GM21526 (cell line): ENCODE measurements around the gene MAD2L1BP.

Experiments used
- ATAC-seq: cut with Tn5 transposase; IDR thresholded peaks from one replicate; pipeline ENCODE4 v1.9.1; 2021; ENCODE audit warnings: moderate library complexity; ENCODE audit not compliant: unreplicated experiment, low FRiP score

Gene MAD2L1BP

GRCh38 chr6:43680308-43681200, 44.9 kb downstream of the MAD2L1BP start:
- ATAC-seq = no peak

GRCh38 chr6:43681303-43681702, 45.7 kb downstream of the MAD2L1BP start:
- no peak for ATAC-seq

GRCh38 chr6:43682724-43683429, 47.2 kb downstream of the MAD2L1BP start:
- no peak for ATAC-seq

- no peak for ATAC-seq
Observed at GRCh38 chr6:43683708-43684455, 48.2 kb downstream of the MAD2L1BP start.

DNA sequence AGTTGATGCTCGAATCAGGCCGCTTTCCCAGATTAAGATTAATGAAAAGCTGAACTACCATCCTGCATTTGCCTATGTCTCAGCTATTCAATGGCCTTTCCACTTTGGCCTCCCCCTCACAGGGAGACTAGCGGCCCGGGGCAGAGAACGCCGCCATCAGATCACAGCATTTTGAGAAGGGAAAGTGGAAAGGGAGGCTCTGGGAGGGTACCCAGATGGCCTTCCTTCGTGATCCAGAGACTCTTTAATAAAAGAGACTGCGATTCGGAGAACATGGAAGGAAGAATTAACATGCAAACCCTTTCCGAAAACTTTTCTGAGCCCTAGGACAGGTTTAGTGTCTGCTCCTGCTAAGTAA, 51.4 kb downstream of the MAD2L1BP start:
- ATAC-seq = no peak

- peak; percentile 89 for ATAC-seq
Observed at GRCh38 chr6:43687437-43688347, 52.1 kb downstream of the MAD2L1BP start, which contains the start of gene MRPS18A. Gene MRPS18A (minus strand): TSS chr6:43687791. CDS start chr6:43687779, 12 bp downstream.

- no peak for ATAC-seq
Observed at GRCh38 chr6:43689421-43689820, 53.8 kb downstream of the MAD2L1BP start.
